H9 (cell line): ENCODE results near the gene DZANK1. TPM values are rescaled to one million over a fixed set of nuclear protein-coding genes. Genes with fewer than 3 reads are reported as not detected.

Source experiments
- DNase-seq: peaks from one replicate; pipeline ENCODE4 v3.0.0-alpha.2; 2017
- H2AFZ ChIP-seq: one replicate; pipeline ENCODE4 v1.6.1; 2013; ENCODE audit warnings: mild to moderate bottlenecking, low read length, control low read depth, moderate library complexity
- H2AK5ac ChIP-seq: 2 replicates; pipeline ENCODE4 v1.6.1; 2013; ENCODE audit warnings: low read length, control low read depth, mixed read lengths; ENCODE audit not compliant: insufficient read length
- H2BK120ac ChIP-seq: one replicate; pipeline ENCODE4 v1.6.1; 2013; ENCODE audit warnings: low read depth, mild to moderate bottlenecking, low read length, control low read depth, inconsistent platforms; ENCODE audit not compliant: poor library complexity, severe bottlenecking
- H2BK12ac ChIP-seq: 2 replicates; pipeline ENCODE4 v1.6.1; 2013; ENCODE audit warnings: low read length, control low read depth, mixed read lengths, low read depth; ENCODE audit not compliant: insufficient read length
- H2BK15ac ChIP-seq: 2 replicates; pipeline ENCODE4 v1.6.1; 2013; ENCODE audit warnings: low read depth, low read length, control low read depth
- H2BK20ac ChIP-seq: one replicate; pipeline ENCODE4 v1.6.1; 2013; ENCODE audit warnings: low read depth, mild to moderate bottlenecking, low read length, control low read depth, inconsistent platforms; ENCODE audit not compliant: poor library complexity, severe bottlenecking
- H2BK5ac ChIP-seq: 2 replicates; pipeline ENCODE4 v1.6.1; 2013; ENCODE audit warnings: low read length, control low read depth, mixed read lengths; ENCODE audit not compliant: insufficient read length
- H3K14ac ChIP-seq: 2 replicates; pipeline ENCODE4 v1.6.1; 2013; ENCODE audit warnings: low read length, control low read depth; ENCODE audit not compliant: insufficient read depth
- H3K18ac ChIP-seq: 2 replicates; pipeline ENCODE4 v1.6.1; 2013; ENCODE audit warnings: low read depth, mild to moderate bottlenecking, mixed read lengths, low read length, control low read depth; ENCODE audit not compliant: insufficient read length
- H3K23ac ChIP-seq: 2 replicates; pipeline ENCODE4 v1.6.1; 2013; ENCODE audit warnings: low read length, control low read depth, mixed read lengths, low read depth; ENCODE audit not compliant: insufficient read length
- H3K23me2 ChIP-seq: 2 replicates; pipeline ENCODE4 v1.6.1; 2013; ENCODE audit warnings: low read depth, mild to moderate bottlenecking, mixed read lengths, low read length, control low read depth; ENCODE audit not compliant: insufficient read length, poor library complexity, severe bottlenecking
- H3K27ac ChIP-seq: 2 replicates; pipeline ENCODE4 v1.5.1; 2013; ENCODE audit warnings: low read length, control low read depth, mixed read lengths, low read depth; ENCODE audit not compliant: insufficient read length
- H3K27me3 ChIP-seq: 2 replicates; pipeline ENCODE4 v1.6.1; 2013; ENCODE audit warnings: low read length, control low read depth, inconsistent platforms; ENCODE audit not compliant: insufficient read depth
- H3K4ac ChIP-seq: 2 replicates; pipeline ENCODE4 v1.6.1; 2013; ENCODE audit warnings: low read depth, mild to moderate bottlenecking, control low read depth, inconsistent platforms, low read length, moderate library complexity
- H3K4me1 ChIP-seq: 2 replicates; pipeline ENCODE4 v1.6.1; 2013; ENCODE audit warnings: low read length, control low read depth, inconsistent platforms; ENCODE audit not compliant: insufficient read depth
- H3K4me2 ChIP-seq: 2 replicates; pipeline ENCODE4 v1.6.1; 2013; ENCODE audit warnings: low read length, control low read depth, mixed read lengths; ENCODE audit not compliant: insufficient read length, insufficient read depth
- H3K56ac ChIP-seq: 2 replicates; pipeline ENCODE4 v1.6.1; 2013; ENCODE audit warnings: low read depth, mild to moderate bottlenecking, mixed read lengths, low read length, control low read depth; ENCODE audit not compliant: insufficient read length
- H3K79me1 ChIP-seq: 2 replicates; pipeline ENCODE4 v1.6.1; 2013; ENCODE audit warnings: low read depth, mild to moderate bottlenecking, moderate library complexity, low read length, control low read depth, inconsistent platforms; ENCODE audit not compliant: insufficient read depth, poor library complexity, severe bottlenecking
- H3K79me2 ChIP-seq: 2 replicates; pipeline ENCODE4 v1.6.1; 2013; ENCODE audit warnings: low read length, control low read depth, inconsistent platforms; ENCODE audit not compliant: insufficient read depth
- H3K9ac ChIP-seq: 2 replicates; pipeline ENCODE4 v1.6.1; 2013; ENCODE audit warnings: low read length, control low read depth, mixed read lengths; ENCODE audit not compliant: insufficient read length; ENCODE audit errors: extremely low read depth
- H3K9me3 ChIP-seq: one replicate; pipeline ENCODE4 v1.6.1; 2013; ENCODE audit warnings: low read depth, low read length, inconsistent platforms; ENCODE audit not compliant: control insufficient read depth
- H3T11ph ChIP-seq: one replicate; pipeline ENCODE4 v1.6.1; 2013; ENCODE audit warnings: mild to moderate bottlenecking, low read length, control low read depth, inconsistent platforms
- H4K20me1 ChIP-seq: one replicate; pipeline ENCODE4 v1.6.1; 2013; ENCODE audit not compliant: control insufficient read depth, insufficient read length, insufficient read depth
- H4K5ac ChIP-seq: 2 replicates; pipeline ENCODE4 v1.6.1; 2013; ENCODE audit warnings: low read depth, mild to moderate bottlenecking, mixed read lengths, low read length, control low read depth; ENCODE audit not compliant: insufficient read length
- H4K8ac ChIP-seq: replicated peaks from 2 replicates; pipeline ENCODE4 v1.6.1; 2013; ENCODE audit warnings: low read length, control low read depth, mixed read lengths, low read depth; ENCODE audit not compliant: insufficient read length
- H4K91ac ChIP-seq: 2 replicates; pipeline ENCODE4 v1.6.1; 2013; ENCODE audit warnings: low read depth, mild to moderate bottlenecking, moderate library complexity, mixed read lengths, low read length, control low read depth; ENCODE audit not compliant: insufficient read length
- H3K27ac Mint-ChIP-seq, 3 experiments: 2 replicates in 2 of 3; 3 replicates in 1 of 3; pipeline ENCODE4 v1.8.0; 2020 to 2021; ENCODE audit warnings: mixed read lengths in 3 of 3, mild to moderate bottlenecking in 1 of 3, moderate library complexity in 1 of 3
- H3K27me3 Mint-ChIP-seq: 2 replicates; pipeline ENCODE4 v1.8.0; 2021; ENCODE audit warnings: low read depth, mild to moderate bottlenecking, moderate library complexity, mixed read lengths
- H3K36me3 Mint-ChIP-seq, 3 experiments: 2 replicates in 2 of 3; 3 replicates in 1 of 3; pipeline ENCODE4 v1.8.0; 2020 to 2021; ENCODE audit warnings: low read depth in 3 of 3, mixed read lengths in 3 of 3; ENCODE audit not compliant: insufficient read depth in 1 of 3
- H3K4me1 Mint-ChIP-seq, 2 experiments: 2 replicates each; pipeline ENCODE4 v1.8.0; 2020; ENCODE audit warnings: mixed read lengths in 2 of 2
- H3K4me3 Mint-ChIP-seq, 2 experiments: 2 replicates in 1 of 2; 3 replicates in 1 of 2; pipeline ENCODE4 v1.8.0; 2020 to 2021; ENCODE audit warnings: mild to moderate bottlenecking in 2 of 2, mixed read lengths in 2 of 2, moderate library complexity in 1 of 2
- H3K9me3 Mint-ChIP-seq, 2 experiments: 2 replicates in 1 of 2; 3 replicates in 1 of 2; pipeline ENCODE4 v1.8.0; 2020; ENCODE audit warnings: mild to moderate bottlenecking in 2 of 2, mixed read lengths in 2 of 2, moderate library complexity in 1 of 2
- CTCF ChIP-seq: fragments of 200-600 bp; sonication (generic); conservative IDR thresholded peaks from 3 replicates; pipeline ENCODE4 v1.8.0; 2021; ENCODE audit warnings: antibody characterized with exemption, mild to moderate bottlenecking
- WGBS: extraction: QIAGEN DNeasy Blood & Tissue Kit; methylation state at CpG from one replicate; pipeline ENCODE4 v1.1.7; 2013; ENCODE audit warnings: missing lambda C conversion rate, low lambda C conversion rate, mixed read lengths; ENCODE audit not compliant: insufficient read length; ENCODE audit errors: extremely low coverage; 5-methylcytosine and 5-hydroxymethylcytosine counted together
- total RNA-seq: library from RNA; stranded (reverse); gene quantifications from 2 replicates; pipeline ENCODE4 v1.2.1, GENCODE V29; 2021

The DZANK1 gene
- total RNA-seq, 1 experiment from 2014 or later = 10.5 TPM

GRCh38 chr20:18360635-18361034 is 106.2 kb downstream of the DZANK1 start:
- H3K9me3 ChIP-seq = no peaks in the 10 kb centered on the region
- H3K23ac ChIP-seq = no peak overlapping the region
- no peak overlapping the region for H2BK15ac ChIP-seq
- no peak overlapping the region for H3K27ac Mint-ChIP-seq
- no peaks in the 10 kb centered on the region for H3K4me1 ChIP-seq
- DNase-seq = peak; percentile 49
- H3K27ac ChIP-seq = no peak overlapping the region
- no peak overlapping the region for H3K9ac ChIP-seq
- H2AK5ac ChIP-seq = no peak overlapping the region
- H2BK5ac ChIP-seq = no peak overlapping the region
- no peak overlapping the region for H2BK12ac ChIP-seq
- H3K36me3 Mint-ChIP-seq = no peaks in the 10 kb centered on the region
- H3K4me3 Mint-ChIP-seq = no peak overlapping the region
- H3T11ph ChIP-seq = no peak overlapping the region
- no peak overlapping the region for H4K5ac ChIP-seq
- H2BK120ac ChIP-seq = no peak overlapping the region
- no peak overlapping the region for H4K91ac ChIP-seq
- no peak overlapping the region for H3K14ac ChIP-seq
- no peak overlapping the region for H3K56ac ChIP-seq
- H2AFZ ChIP-seq = no peak overlapping the region
- no CpG with 5 or more reads among the region's 1 CpG for WGBS
- H3K4ac ChIP-seq = no peak overlapping the region
- H3K23me2 ChIP-seq = no peaks in the 10 kb centered on the region
- H3K79me2 ChIP-seq = no peaks in the 10 kb centered on the region
- H3K9me3 Mint-ChIP-seq = peaks cover 0 to 3% of the 10 kb centered on the region in 2 experiments; a peak in 1 of 5 replicates
- peaks cover 5% of the 10 kb centered on the region in 2 experiments for H3K4me1 Mint-ChIP-seq
- H4K20me1 ChIP-seq = no peaks in the 10 kb centered on the region
- no peak overlapping the region for H4K8ac ChIP-seq
- no peaks in the 10 kb centered on the region for H3K79me1 ChIP-seq
- H3K27me3 ChIP-seq = no peaks in the 10 kb centered on the region
- no peak for TF ChIP-seq CTCF
- no peak overlapping the region for H2BK20ac ChIP-seq
- H3K4me2 ChIP-seq = no peak overlapping the region
- H3K18ac ChIP-seq = no peak overlapping the region
- H3K27me3 Mint-ChIP-seq = no peaks in the 10 kb centered on the region
